GM12878 (cell line): ENCODE measurements around the gene SRBD1. TPM values are rescaled to one million over a fixed set of nuclear protein-coding genes. Genes with fewer than 3 reads are reported as not detected.

ENCODE experiments used
- ATAC-seq: fragments of 200-7000 bp; cut with Tn5 transposase; 3 replicates; pipeline ENCODE4 v1.9.1; 2020; ENCODE audit warnings: mild to moderate bottlenecking, moderate library complexity
- BruUV-seq: library from RNA; stranded (reverse); fragments of 400-500 nt; replicated peaks from 2 replicates; lab custom pipeline; 2021; lab: Mats Ljungman, UMichigan
- CTCF ChIA-PET: fragments of 300-600 bp; sonication (Branson Sonifier 250); formaldehyde crosslinking; extraction: SDS; loops from one replicate; lab custom pipeline; 2021; ENCODE audit warnings: inconsistent platforms; lab: Yijun Ruan, JAX
- POLR2A ChIA-PET: fragments of 350-600 bp; formaldehyde crosslinking; extraction: SDS; loops from one replicate; lab custom pipeline; 2021; ENCODE audit warnings: inconsistent platforms; lab: Charles Lee
- RAD21 ChIA-PET: fragments of 300-600 bp; sonication (Branson Sonifier 250); formaldehyde crosslinking; loops from one replicate; lab custom pipeline; 2023; ENCODE audit warnings: antibody characterized with exemption; ENCODE audit not compliant: unreplicated experiment; lab: Charles Lee
- SMC1A ChIA-PET: fragments of 300-600 bp; sonication (Branson Sonifier 250); formaldehyde crosslinking; loops from one replicate; lab custom pipeline; 2023; ENCODE audit not compliant: unreplicated experiment, uncharacterized antibody; lab: Charles Lee
- DNase-seq: peaks from one replicate; pipeline ENCODE4 v3.0.0-alpha.2; 2011; ENCODE audit warnings: low read depth, low spot score
- FAIRE-seq: peaks from 3 replicates; lab custom pipeline; 2011; peaks lifted over from hg19 to GRCh38; lab: Jason Lieb, UNC
- H2AFZ ChIP-seq: 2 replicates; pipeline ENCODE4 v1.6.0; 2011; ENCODE audit warnings: low read depth, low read length, control low read depth; ENCODE audit not compliant: control insufficient read depth
- H3K27ac ChIP-seq: 2 replicates; pipeline ENCODE4 v1.5.1; 2011; ENCODE audit warnings: control low read depth; ENCODE audit not compliant: control insufficient read depth, insufficient read depth
- H3K27me3 ChIP-seq, 2 experiments: replicated peaks in 1 of 2; 2 replicates each; pipeline versions ENCODE4 v1.6.0 to v1.6.1; 2011; ENCODE audit warnings: low read length in 1 of 2; ENCODE audit not compliant: control insufficient read depth in 2 of 2, insufficient read depth in 2 of 2
- H3K36me3 ChIP-seq, 2 experiments: 2 replicates each; pipeline ENCODE4 v1.5.1; 2011; ENCODE audit warnings: low read length in 1 of 2; ENCODE audit not compliant: control insufficient read depth in 2 of 2, insufficient read depth in 2 of 2
- H3K4me1 ChIP-seq: 2 replicates; pipeline ENCODE4 v1.6.1; 2011; ENCODE audit warnings: mild to moderate bottlenecking, low read length, moderate library complexity, mixed read lengths; ENCODE audit not compliant: control insufficient read depth, insufficient read depth
- H3K4me2 ChIP-seq: 2 replicates; pipeline ENCODE4 v1.6.0; 2011; ENCODE audit warnings: control low read depth; ENCODE audit not compliant: control insufficient read depth, insufficient read depth
- H3K4me3 ChIP-seq: fragments of 200-600 bp; sonication (generic); 2 replicates; pipeline ENCODE4 v1.5.1; 2016
- H3K79me2 ChIP-seq: 2 replicates; pipeline ENCODE4 v1.6.0; 2011; ENCODE audit warnings: low read length; ENCODE audit not compliant: control insufficient read depth, insufficient read depth
- H3K9ac ChIP-seq: 2 replicates; pipeline ENCODE4 v1.8.0; 2011; ENCODE audit warnings: low read length, control low read depth, mixed read lengths; ENCODE audit not compliant: control insufficient read depth, insufficient read depth
- H3K9me3 ChIP-seq: replicated peaks from 3 replicates; pipeline ENCODE4 v1.5.1; 2011; ENCODE audit warnings: mild to moderate bottlenecking, low read length; ENCODE audit not compliant: control insufficient read depth, insufficient read depth
- H4K20me1 ChIP-seq: 2 replicates; pipeline ENCODE4 v1.6.0; 2011; ENCODE audit not compliant: control insufficient read depth, insufficient read depth
- BRCA1 ChIP-seq: IDR thresholded peaks from 2 replicates; pipeline ENCODE4 v1.6.1; 2011; ENCODE audit warnings: low read depth, low read length, improper control_type of control experiment
- DPF2 ChIP-seq: fragments of 450-650 bp; IDR thresholded peaks from 2 replicates; pipeline ENCODE4 v1.6.1; 2017; ENCODE audit warnings: mild to moderate bottlenecking
- EED ChIP-seq: sonication (generic); IDR thresholded peaks from 2 replicates; pipeline ENCODE4 v1.6.1; 2016; ENCODE audit warnings: antibody characterized with exemption, low read depth
- NFIC ChIP-seq: IDR thresholded peaks from 2 replicates; pipeline ENCODE4 v1.6.1; 2012; ENCODE audit warnings: low read depth, mild to moderate bottlenecking, inconsistent platforms, low read length, moderate library complexity
- NR2F1 ChIP-seq: fragments of 450-650 bp; conservative IDR thresholded peaks from 2 replicates; pipeline ENCODE4 v1.6.1; 2017; ENCODE audit warnings: mild to moderate bottlenecking
- PAX8 ChIP-seq: fragments of 450-650 bp; IDR thresholded peaks from 2 replicates; pipeline ENCODE4 v1.6.1; 2017; ENCODE audit warnings: mild to moderate bottlenecking, moderate library complexity
- RFX5 ChIP-seq: IDR thresholded peaks from 2 replicates; pipeline ENCODE4 v1.6.1; 2011; ENCODE audit warnings: low read depth, low read length, improper control_type of control experiment
- SIX5 ChIP-seq: IDR thresholded peaks from 2 replicates; pipeline ENCODE4 v1.6.1; 2011; ENCODE audit warnings: mild to moderate bottlenecking, low read depth, low read length, moderate library complexity; ENCODE audit not compliant: severe bottlenecking
- SMAD1 ChIP-seq: fragments of 450-650 bp; IDR thresholded peaks from 2 replicates; pipeline ENCODE4 v1.6.1; 2018; ENCODE audit warnings: mild to moderate bottlenecking, low read depth; ENCODE audit not compliant: partially characterized antibody
- SP1 ChIP-seq: IDR thresholded peaks from one replicate; pipeline ENCODE4 v1.6.1; 2011; ENCODE audit warnings: low read depth, low read length
- ZBED1 ChIP-seq: IDR thresholded peaks from 2 replicates; pipeline ENCODE4 v1.6.1; 2016; ENCODE audit warnings: borderline replicate concordance
- ZNF24 ChIP-seq: fragments of 450-650 bp; IDR thresholded peaks from 2 replicates; pipeline ENCODE4 v1.6.1; 2017; ENCODE audit warnings: antibody characterized with exemption, mild to moderate bottlenecking
- ZNF384 ChIP-seq: IDR thresholded peaks from 2 replicates; pipeline ENCODE4 v1.6.1; 2012; ENCODE audit warnings: low read depth, mild to moderate bottlenecking, low read length, improper control_type of control experiment, borderline replicate concordance
- WGBS: methylation state at CpG from one replicate; pipeline ENCODE4 v1.1.6; 2016; ENCODE audit warnings: low lambda C conversion rate; ENCODE audit not compliant: insufficient replicate concordance, insufficient coverage; ENCODE audit errors: missing lambda C conversion rate; 5-methylcytosine and 5-hydroxymethylcytosine counted together
- in situ Hi-C: fragments of 300-500 bp; cut with MboI; formaldehyde crosslinking; loops from 9 replicates; pipeline ENCODE4 v1.14.3; 2018; ENCODE audit warnings: mixed read lengths
- intact Hi-C: fragments of 100-400 bp; cut with micrococcal nuclease; formaldehyde crosslinking; loops from one replicate; pipeline ENCODE4 v1.14.2; 2022; ENCODE audit not compliant: unreplicated experiment
- polyA plus RNA-seq, 11 experiments: library from polyadenylated mRNA; depleted of rRNA in 4 of 11; unstranded in 6 of 11; stranded (reverse) in 5 of 11; fragments of >200 nt; fragmentation: Nextera tagmentation in 4 of 11; fragmentation: Illumina TruSeq in 1 of 11; extraction: Ambion mirVana in 4 of 11; extraction: Trizol in 1 of 11; gene quantifications; 1 replicate in 1 of 11; 2 replicates in 10 of 11; pipeline versions ENCODE4 v1.2.1 to v1.2.3, GENCODE V29; 2011 to 2016; ENCODE audit warnings: inconsistent platforms in 2 of 11, missing spikeins in 2 of 11, low read depth in 1 of 11
- total RNA-seq, 4 experiments: library from RNA; depleted of rRNA in 3 of 4; stranded (reverse); fragments of >200 nt in 3 of 4; fragmentation: Illumina TruSeq in 1 of 4; extraction: Trizol in 1 of 4; gene quantifications; 2 replicates each; pipeline versions ENCODE4 v1.2.1 to v1.2.3, GENCODE V29; 2013 to 2021
- TF ChIP-seq, protein P1 (sequence below): fragments of 450-650 bp; IDR thresholded peaks from 2 replicates; pipeline ENCODE4 v1.6.1; 2014; ENCODE audit warnings: mild to moderate bottlenecking
- TF ChIP-seq, protein P2 (sequence below): fragments of 450-650 bp; IDR thresholded peaks from 2 replicates; pipeline ENCODE4 v1.6.1; 2017; ENCODE audit warnings: low read depth, mild to moderate bottlenecking, moderate library complexity
- TF ChIP-seq, protein P3 (sequence below): IDR thresholded peaks from 2 replicates; pipeline ENCODE4 v1.6.1; 2012; ENCODE audit warnings: mild to moderate bottlenecking, low read depth, low read length
- TF ChIP-seq, protein P4 (sequence below): IDR thresholded peaks from 2 replicates; pipeline ENCODE4 v1.6.1; 2012; ENCODE audit warnings: low read depth, low read length, improper control_type of control experiment
- TF ChIP-seq, protein P5 (sequence below): fragments of 450-650 bp; IDR thresholded peaks from 2 replicates; pipeline ENCODE4 v1.6.1; 2017; ENCODE audit warnings: borderline replicate concordance

Gene SRBD1
- total and polyA plus RNA-seq, 10 of the 15 experiments (the other 5 are each of a cell fraction or from before 2014, with no cell fraction given): 9.7 to 33.1 (median 20.1) TPM

DNA sequence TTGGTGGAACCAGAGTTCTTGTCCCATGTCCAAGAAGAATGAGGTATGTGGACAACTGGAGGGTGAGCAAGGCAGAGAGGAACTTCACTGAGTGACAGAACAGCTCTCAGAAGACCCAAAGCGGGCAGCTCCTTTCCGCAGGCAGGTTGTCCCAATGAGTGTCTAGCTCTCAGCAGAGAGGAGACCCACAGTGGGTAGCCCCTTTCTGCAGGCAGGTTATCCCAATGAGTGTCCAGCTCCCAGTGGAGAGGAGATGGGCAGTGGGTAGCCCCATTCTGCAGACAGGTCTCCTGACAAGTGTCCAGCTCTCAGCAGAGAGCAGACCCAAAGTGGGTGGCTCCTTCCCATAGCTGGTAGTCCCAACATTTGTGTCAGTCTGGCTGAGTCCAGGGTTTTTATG lies 69.6 kb downstream of the SRBD1 start (continued):
- no peak for TF ChIP-seq PAX8
- no peak for TF ChIP-seq SIX5
- no peak for TF ChIP-seq DPF2
- TF ChIP-seq NR2F1: no peak
- no peak for TF ChIP-seq ZNF384
- TF ChIP-seq ZNF24: no peak
- TF ChIP-seq SMAD1: no peak
- TF ChIP-seq, protein P1, sequence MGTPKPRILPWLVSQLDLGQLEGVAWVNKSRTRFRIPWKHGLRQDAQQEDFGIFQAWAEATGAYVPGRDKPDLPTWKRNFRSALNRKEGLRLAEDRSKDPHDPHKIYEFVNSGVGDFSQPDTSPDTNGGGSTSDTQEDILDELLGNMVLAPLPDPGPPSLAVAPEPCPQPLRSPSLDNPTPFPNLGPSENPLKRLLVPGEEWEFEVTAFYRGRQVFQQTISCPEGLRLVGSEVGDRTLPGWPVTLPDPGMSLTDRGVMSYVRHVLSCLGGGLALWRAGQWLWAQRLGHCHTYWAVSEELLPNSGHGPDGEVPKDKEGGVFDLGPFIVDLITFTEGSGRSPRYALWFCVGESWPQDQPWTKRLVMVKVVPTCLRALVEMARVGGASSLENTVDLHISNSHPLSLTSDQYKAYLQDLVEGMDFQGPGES: no peak
- TF ChIP-seq, protein P2, sequence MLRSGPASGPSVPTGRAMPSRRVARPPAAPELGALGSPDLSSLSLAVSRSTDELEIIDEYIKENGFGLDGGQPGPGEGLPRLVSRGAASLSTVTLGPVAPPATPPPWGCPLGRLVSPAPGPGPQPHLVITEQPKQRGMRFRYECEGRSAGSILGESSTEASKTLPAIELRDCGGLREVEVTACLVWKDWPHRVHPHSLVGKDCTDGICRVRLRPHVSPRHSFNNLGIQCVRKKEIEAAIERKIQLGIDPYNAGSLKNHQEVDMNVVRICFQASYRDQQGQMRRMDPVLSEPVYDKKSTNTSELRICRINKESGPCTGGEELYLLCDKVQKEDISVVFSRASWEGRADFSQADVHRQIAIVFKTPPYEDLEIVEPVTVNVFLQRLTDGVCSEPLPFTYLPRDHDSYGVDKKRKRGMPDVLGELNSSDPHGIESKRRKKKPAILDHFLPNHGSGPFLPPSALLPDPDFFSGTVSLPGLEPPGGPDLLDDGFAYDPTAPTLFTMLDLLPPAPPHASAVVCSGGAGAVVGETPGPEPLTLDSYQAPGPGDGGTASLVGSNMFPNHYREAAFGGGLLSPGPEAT: no peak
- TF ChIP-seq, all 136 proteins: peak for 0

DNA sequence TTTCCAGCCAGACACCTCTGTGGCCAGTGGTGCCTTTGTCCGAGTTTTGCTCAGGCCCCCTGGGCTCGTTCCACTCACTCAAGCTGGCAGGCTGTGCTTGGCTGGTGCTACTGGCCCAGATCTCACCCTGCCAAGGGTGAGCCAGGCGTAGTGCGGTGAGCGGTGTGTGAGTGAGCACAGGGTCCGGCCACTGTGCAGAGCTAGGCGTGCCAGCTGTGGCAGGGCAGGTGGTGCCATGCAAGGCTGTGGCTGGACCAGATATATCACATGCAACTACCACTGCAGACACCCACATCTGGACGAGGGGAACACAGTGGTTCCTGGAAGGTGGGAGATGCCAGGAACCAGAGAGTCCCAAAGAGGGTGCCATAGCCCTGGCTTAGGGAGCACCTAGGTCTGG lies 70.1 kb downstream of the SRBD1 start:
- Histone ChIP-seq H2AFZ (no peak overlapping the region), H3K79me2 (no peaks in the 10 kb centered on the region), H3K4me1 (no peaks in the 10 kb centered on the region), H3K9me3 (peaks cover 17% of the 10 kb centered on the region; the same call in 2 of the 3 replicates), H3K4me3 (no peak overlapping the region), H3K4me2 (no peak overlapping the region), H3K9ac (no peak overlapping the region), H3K27ac (no peak overlapping the region), H3K27me3 (no peaks in the 10 kb centered on the region), H4K20me1 (no peaks in the 10 kb centered on the region), H3K36me3 (peaks cover 14 to 19% of the 10 kb centered on the region in 2 experiments; a peak in 3 of 4 replicates)
- no TSS peak for BruUV-seq
- DNase-seq (no peak), FAIRE-seq (no peak), ATAC-seq (no peak)
- ChIA-PET CTCF (no interaction called here), POLR2A (no interaction called here), RAD21 (no interaction called here), SMC1A (no interaction called here)
- intact Hi-C loops: no loop called here
- WGBS: 96% methylated on average over 8 of the region's 8 CpGs
- in situ Hi-C loops: no loop called here
- TF ChIP-seq ZBED1 (no peak), EED (no peak), NFIC (no peak), DPF2 (no peak), SP1 (no peak), RFX5 (no peak), BRCA1 (no peak)
- TF ChIP-seq, protein P3, sequence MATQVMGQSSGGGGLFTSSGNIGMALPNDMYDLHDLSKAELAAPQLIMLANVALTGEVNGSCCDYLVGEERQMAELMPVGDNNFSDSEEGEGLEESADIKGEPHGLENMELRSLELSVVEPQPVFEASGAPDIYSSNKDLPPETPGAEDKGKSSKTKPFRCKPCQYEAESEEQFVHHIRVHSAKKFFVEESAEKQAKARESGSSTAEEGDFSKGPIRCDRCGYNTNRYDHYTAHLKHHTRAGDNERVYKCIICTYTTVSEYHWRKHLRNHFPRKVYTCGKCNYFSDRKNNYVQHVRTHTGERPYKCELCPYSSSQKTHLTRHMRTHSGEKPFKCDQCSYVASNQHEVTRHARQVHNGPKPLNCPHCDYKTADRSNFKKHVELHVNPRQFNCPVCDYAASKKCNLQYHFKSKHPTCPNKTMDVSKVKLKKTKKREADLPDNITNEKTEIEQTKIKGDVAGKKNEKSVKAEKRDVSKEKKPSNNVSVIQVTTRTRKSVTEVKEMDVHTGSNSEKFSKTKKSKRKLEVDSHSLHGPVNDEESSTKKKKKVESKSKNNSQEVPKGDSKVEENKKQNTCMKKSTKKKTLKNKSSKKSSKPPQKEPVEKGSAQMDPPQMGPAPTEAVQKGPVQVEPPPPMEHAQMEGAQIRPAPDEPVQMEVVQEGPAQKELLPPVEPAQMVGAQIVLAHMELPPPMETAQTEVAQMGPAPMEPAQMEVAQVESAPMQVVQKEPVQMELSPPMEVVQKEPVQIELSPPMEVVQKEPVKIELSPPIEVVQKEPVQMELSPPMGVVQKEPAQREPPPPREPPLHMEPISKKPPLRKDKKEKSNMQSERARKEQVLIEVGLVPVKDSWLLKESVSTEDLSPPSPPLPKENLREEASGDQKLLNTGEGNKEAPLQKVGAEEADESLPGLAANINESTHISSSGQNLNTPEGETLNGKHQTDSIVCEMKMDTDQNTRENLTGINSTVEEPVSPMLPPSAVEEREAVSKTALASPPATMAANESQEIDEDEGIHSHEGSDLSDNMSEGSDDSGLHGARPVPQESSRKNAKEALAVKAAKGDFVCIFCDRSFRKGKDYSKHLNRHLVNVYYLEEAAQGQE: no peak
- TF ChIP-seq, protein P4, sequence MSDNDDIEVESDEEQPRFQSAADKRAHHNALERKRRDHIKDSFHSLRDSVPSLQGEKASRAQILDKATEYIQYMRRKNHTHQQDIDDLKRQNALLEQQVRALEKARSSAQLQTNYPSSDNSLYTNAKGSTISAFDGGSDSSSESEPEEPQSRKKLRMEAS: no peak
- TF ChIP-seq, protein P5, sequence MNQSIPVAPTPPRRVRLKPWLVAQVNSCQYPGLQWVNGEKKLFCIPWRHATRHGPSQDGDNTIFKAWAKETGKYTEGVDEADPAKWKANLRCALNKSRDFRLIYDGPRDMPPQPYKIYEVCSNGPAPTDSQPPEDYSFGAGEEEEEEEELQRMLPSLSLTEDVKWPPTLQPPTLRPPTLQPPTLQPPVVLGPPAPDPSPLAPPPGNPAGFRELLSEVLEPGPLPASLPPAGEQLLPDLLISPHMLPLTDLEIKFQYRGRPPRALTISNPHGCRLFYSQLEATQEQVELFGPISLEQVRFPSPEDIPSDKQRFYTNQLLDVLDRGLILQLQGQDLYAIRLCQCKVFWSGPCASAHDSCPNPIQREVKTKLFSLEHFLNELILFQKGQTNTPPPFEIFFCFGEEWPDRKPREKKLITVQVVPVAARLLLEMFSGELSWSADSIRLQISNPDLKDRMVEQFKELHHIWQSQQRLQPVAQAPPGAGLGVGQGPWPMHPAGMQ: no peak
